ENCODE measurements around the gene CCDC146. TPM values are rescaled to one million over a fixed set of nuclear protein-coding genes. Genes with fewer than 3 reads are reported as not detected.

Gene CCDC146
- total RNA-seq, 4 donors from 2014 or later = 13.7 to 65.1 (median 15.7) TPM

DNA sequence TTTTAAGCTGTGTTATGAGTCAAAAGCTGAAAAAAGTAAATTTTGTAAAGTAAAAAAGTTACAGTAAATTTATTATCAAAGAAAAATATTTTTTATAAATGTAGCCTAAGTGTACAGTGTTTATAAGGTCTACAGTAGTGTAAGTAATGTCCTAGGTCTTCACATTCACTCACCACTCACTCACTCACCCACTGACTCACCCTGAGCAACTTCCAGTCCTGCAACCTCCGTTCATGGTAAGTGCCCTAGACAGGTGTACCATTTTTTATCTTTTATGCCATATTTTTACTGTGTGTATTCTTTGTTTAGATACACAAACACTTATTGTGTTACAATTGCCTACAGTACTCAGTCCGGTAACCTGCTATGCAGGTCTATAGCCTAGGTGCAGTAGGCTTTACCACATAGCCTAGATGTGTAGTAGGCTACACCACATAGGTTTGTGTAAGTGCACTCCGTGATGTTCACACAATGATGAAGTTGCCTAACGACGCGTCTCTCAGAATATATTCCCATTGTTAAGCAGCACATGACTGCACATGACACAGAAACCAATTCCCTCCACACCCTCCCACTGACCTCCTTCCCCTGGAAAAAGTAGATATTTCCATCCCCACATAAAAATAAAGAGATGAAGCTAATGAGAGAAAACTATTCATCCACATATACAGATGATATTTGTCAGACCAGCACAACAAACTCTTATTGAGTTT lies 122.0 kb downstream of the CCDC146 start:
- no peaks in the 10 kb centered on the region for H3K9me3 ChIP-seq
- no peaks in the 10 kb centered on the region for H3K27me3 ChIP-seq
- no peak overlapping the region for H3K27ac ChIP-seq
- TF ChIP-seq, protein P1, sequence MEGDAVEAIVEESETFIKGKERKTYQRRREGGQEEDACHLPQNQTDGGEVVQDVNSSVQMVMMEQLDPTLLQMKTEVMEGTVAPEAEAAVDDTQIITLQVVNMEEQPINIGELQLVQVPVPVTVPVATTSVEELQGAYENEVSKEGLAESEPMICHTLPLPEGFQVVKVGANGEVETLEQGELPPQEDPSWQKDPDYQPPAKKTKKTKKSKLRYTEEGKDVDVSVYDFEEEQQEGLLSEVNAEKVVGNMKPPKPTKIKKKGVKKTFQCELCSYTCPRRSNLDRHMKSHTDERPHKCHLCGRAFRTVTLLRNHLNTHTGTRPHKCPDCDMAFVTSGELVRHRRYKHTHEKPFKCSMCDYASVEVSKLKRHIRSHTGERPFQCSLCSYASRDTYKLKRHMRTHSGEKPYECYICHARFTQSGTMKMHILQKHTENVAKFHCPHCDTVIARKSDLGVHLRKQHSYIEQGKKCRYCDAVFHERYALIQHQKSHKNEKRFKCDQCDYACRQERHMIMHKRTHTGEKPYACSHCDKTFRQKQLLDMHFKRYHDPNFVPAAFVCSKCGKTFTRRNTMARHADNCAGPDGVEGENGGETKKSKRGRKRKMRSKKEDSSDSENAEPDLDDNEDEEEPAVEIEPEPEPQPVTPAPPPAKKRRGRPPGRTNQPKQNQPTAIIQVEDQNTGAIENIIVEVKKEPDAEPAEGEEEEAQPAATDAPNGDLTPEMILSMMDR (IDR thresholded peaks at IDR 0.05) = no peak
- no peak for TF ChIP-seq POLR2AphosphoS5 (IDR thresholded peaks at IDR 0.05)
- TF ChIP-seq EP300 (IDR thresholded peaks at IDR 0.05) = no peak
- no peak for TF ChIP-seq POLR2A (IDR thresholded peaks at IDR 0.05)
- peaks cover 2% of the 10 kb centered on the region for H3K4me1 ChIP-seq
- no peak for DNase-seq (ENCODE audit: low spot score in 2 of 2)
- peaks cover 10% of the 10 kb centered on the region for H3K36me3 ChIP-seq
- 82% methylated on average over 6 of the region's 6 CpGs for WGBS
- H3K4me3 ChIP-seq = no peak overlapping the region

DNA sequence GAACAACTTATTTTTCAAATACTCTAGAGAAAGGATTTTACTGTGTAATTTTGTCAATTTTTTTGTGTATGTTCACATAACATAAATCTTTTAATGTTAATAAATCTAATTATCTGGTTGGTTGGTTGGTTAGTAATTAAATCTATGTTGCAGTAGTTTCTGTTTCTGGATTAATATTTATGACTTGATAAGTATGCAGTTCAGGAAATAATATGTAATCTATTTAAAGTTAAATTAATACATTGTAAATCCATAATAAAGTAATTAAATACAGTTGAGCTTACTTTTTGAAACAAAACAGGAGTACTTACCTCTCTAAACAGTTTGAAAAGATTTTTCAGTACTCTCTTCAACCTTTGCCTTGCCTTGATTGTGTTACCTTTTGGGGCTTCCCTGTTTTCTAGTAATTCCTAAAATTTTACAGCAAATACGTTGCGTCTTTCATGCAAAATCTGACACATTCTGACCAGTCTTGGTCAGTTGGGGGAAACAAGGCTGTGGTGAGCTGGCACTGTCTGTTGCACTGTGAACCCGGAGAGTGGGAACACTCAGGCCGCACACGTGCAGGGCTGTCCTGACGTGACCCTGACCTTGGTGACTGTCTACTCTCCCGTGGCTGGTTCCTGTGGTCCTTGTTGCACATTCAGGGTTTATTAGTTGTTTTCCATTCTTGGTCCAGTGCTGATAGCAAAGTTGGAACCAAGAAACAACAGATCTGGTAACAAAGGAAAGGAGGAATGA lies 122.8 kb downstream of the CCDC146 start:
- TF ChIP-seq, protein P1 (IDR thresholded peaks at IDR 0.05) = no peak
- H3K36me3 ChIP-seq = peaks cover 10% of the 10 kb centered on the region
- no peak overlapping the region for H3K27ac ChIP-seq
- no peak for DNase-seq (ENCODE audit: low spot score in 2 of 2)
- H3K27me3 ChIP-seq = no peaks in the 10 kb centered on the region
- H3K4me1 ChIP-seq = peaks cover 2% of the 10 kb centered on the region
- no peaks in the 10 kb centered on the region for H3K9me3 ChIP-seq
- no peak overlapping the region for H3K4me3 ChIP-seq
- 74% methylated on average over 7 of the region's 7 CpGs for WGBS

DNA sequence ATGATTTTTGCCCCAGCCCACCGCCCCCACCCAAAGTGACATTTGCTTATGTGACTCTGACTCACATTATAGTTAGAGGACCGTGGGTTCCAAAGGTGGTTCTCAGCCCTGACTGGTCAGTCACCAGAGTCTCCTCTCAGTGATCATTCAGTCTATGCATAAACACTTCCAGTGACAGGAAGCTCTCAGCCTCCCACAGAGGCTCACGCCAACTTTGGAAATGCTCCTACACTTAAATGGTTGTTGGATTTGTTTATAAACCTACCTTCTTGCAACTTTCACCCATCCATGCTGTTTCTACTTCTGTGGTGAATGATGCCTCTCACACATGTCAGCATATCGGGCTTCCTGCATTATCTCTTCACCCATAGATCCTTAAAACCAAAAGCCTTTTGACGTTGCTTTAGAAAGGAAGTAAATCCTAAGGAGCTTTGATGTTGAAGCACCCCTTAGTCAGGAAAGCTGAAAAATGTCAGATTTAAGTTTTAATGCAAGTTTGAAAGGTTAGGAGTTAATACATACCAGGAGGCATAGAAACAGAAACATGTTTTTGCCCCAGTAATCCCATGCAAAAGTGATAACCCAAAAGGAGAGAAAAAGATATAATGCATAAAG lies 123.7 kb downstream of the CCDC146 start:
- TF ChIP-seq POLR2A (IDR thresholded peaks at IDR 0.05) (no peak), POLR2AphosphoS5 (IDR thresholded peaks at IDR 0.05) (no peak), EP300 (IDR thresholded peaks at IDR 0.05) (no peak)
- TF ChIP-seq, protein P1 (IDR thresholded peaks at IDR 0.05) = no peak
- H3K4me3 ChIP-seq = no peak overlapping the region
- H3K27me3 ChIP-seq = no peaks in the 10 kb centered on the region
- H3K27ac ChIP-seq = no peak overlapping the region
- DNase-seq (ENCODE audit: low spot score in 2 of 2) = no peak
- H3K4me1 ChIP-seq = peaks cover 2% of the 10 kb centered on the region
- no peaks in the 10 kb centered on the region for H3K9me3 ChIP-seq
- H3K36me3 ChIP-seq = peaks cover 10% of the 10 kb centered on the region
- 73% methylated on average over 5 of the region's 5 CpGs for WGBS

DNA sequence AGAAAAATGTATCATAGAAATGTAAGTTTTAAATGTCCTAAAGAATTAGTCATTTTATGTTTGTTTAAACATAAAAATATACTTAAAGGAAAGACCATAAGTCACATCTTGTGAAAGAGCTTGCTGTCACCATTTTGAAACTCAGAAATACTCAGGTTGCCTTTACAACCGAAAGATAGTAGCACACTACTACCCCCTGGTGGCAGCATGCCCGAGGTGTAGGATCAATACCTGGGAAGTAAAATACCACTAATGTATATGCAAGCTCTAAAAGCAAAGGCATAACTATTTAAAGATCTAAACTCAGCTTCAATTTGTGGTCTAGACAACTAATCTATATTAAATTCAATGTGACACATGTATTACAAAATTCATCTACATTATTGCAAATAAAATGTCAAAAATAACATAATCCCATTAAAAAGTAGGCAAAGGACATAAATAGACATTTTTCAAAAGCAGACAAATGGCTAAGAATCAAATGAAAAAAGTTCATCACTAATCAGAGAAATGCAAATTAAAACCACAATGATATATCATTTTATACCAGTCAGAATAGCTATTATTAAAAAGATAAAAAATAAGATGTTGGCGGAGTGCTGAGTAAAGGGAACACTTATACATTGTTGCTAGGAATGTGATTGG lies 124.9 kb downstream of the CCDC146 start:
- whole genome bisulfite sequencing = 35% methylated on average over 3 of the region's 3 CpGs
- Histone ChIP-seq H3K36me3 (peaks cover 4% of the 10 kb centered on the region), H3K4me3 (no peak overlapping the region), H3K4me1 (peaks cover 2% of the 10 kb centered on the region), H3K27me3 (no peaks in the 10 kb centered on the region), H3K9me3 (no peaks in the 10 kb centered on the region), H3K27ac (no peak overlapping the region)
- TF ChIP-seq POLR2AphosphoS5 (IDR thresholded peaks at IDR 0.05) (peak in 1 of 3 donors; percentile 12), POLR2A (IDR thresholded peaks at IDR 0.05) (no peak)
- TF ChIP-seq, protein P1 (IDR thresholded peaks at IDR 0.05) = peak; percentile 61 to 70
- peak; percentile 80 to 85 for DNase-seq (ENCODE audit: low spot score in 2 of 2)

DNA sequence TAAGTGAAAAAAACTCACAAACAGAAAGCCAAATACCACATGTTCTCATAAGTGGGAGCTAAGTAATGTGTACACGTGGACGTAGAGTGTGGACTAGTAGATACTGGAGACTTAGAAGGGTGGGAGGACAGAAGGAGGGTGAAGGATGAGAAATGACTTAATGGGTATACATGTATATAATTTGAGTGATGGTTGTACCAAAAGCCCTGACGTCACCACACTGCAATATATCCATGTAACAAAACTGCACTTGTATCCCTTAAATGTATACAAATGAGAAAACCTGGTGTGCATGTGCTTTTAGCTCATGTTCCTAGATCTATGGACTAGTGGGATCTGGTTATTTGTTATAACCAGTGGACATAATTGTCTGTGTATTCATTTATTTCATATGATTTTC lies 125.7 kb downstream of the CCDC146 start:
- TF ChIP-seq EP300 (IDR thresholded peaks at IDR 0.05) = no peak
- no peak for TF ChIP-seq POLR2A (IDR thresholded peaks at IDR 0.05)
- TF ChIP-seq, protein P1 (IDR thresholded peaks at IDR 0.05) = no peak
- WGBS = 88% methylated on average over 3 of the region's 3 CpGs

More for the DNA sequence above, 125.7 kb downstream of the CCDC146 start:
- H3K4me3 ChIP-seq = no peak overlapping the region
- no peaks in the 10 kb centered on the region for H3K9me3 ChIP-seq
- no peaks in the 10 kb centered on the region for H3K27me3 ChIP-seq
- DNase-seq (ENCODE audit: low spot score in 2 of 2) = no peak
- no peak overlapping the region for H3K27ac ChIP-seq
- peaks cover 2% of the 10 kb centered on the region for H3K4me1 ChIP-seq
- H3K36me3 ChIP-seq = no peaks in the 10 kb centered on the region

All from suprapubic skin (tissue), 4 donors.